Heart right ventricle (tissue), 16 donors: ENCODE data around the gene VASP. TPM values are rescaled to one million over a fixed set of nuclear protein-coding genes. Genes with fewer than 3 reads are reported as not detected.
A peak's percentile ranks its signal among the peaks of the same experiment; 100 is the strongest.

Experiments used
- ATAC-seq, 8 donors: fragments of 200-7000 bp; cut with Tn5 transposase; one replicate each; pipeline ENCODE4 v1.9.1; 2020; ENCODE audit warnings: mild to moderate bottlenecking in 8 of 8, moderate library complexity in 8 of 8, moderate number of reproducible peaks in 1 of 8
- DNase-seq, 2 donors: peaks; one replicate each; pipeline ENCODE4 v3.0.0-alpha.2; 2020
- H3K27ac ChIP-seq, 10 donors: fragments of 200-600 bp; sonication (generic) in 2 of 10; one replicate each; pipeline versions ENCODE4 v1.5.0 to v1.8.0; 2020 to 2022; ENCODE audit warnings: mild to moderate bottlenecking in 3 of 10
- H3K27me3 ChIP-seq, 7 donors: fragments of 200-600 bp; one replicate each; pipeline ENCODE4 v1.8.0; 2021 to 2022; ENCODE audit warnings: mild to moderate bottlenecking in 2 of 7
- H3K36me3 ChIP-seq, 9 donors: fragments of 200-600 bp; sonication (generic) in 1 of 9; one replicate each; pipeline versions ENCODE4 v1.5.0 to v1.8.0; 2020 to 2022; ENCODE audit warnings: mild to moderate bottlenecking in 2 of 9
- H3K4me1 ChIP-seq, 9 donors: fragments of 200-600 bp; sonication (generic) in 1 of 9; one replicate each; pipeline versions ENCODE4 v1.5.0 to v1.8.0; 2020 to 2022; ENCODE audit warnings: mild to moderate bottlenecking in 4 of 9
- H3K4me3 ChIP-seq, 10 donors: fragments of 200-600 bp; sonication (generic) in 2 of 10; one replicate each; pipeline versions ENCODE4 v1.5.0 to v1.8.0; 2020 to 2022; ENCODE audit warnings: mild to moderate bottlenecking in 7 of 10, moderate library complexity in 2 of 10
- H3K9me3 ChIP-seq, 11 donors: fragments of 200-600 bp in 10 of 11; sonication (generic) in 2 of 11; one replicate each; pipeline versions ENCODE4 v1.5.0 to v1.8.0; 2013 to 2022; ENCODE audit warnings: mild to moderate bottlenecking in 2 of 11, control low read depth in 1 of 11, moderate library complexity in 1 of 11
- WGBS, 2 donors: extraction: QIAGEN DNeasy Blood & Tissue Kit; methylation state at CpG; one replicate each; pipeline ENCODE4 v1.1.7; 2013; ENCODE audit warnings: inconsistent platforms in 1 of 2; 5-methylcytosine and 5-hydroxymethylcytosine counted together
- intact Hi-C, 10 donors: fragments of 100-400 bp; cut with DNase I; formaldehyde crosslinking; loops; one replicate each; pipeline versions ENCODE4 v1.11.1 to v1.14.2; 2022
- polyA plus RNA-seq, 2 donors: library from polyadenylated mRNA; stranded (reverse); fragments of 200-250 nt; gene quantifications; one replicate each; pipeline ENCODE4 v1.2.3, GENCODE V29; 2013
- total RNA-seq, 10 donors: library from RNA; stranded (reverse); fragmentation: NEBNext Ultra II Directional in 3 of 10; extraction: Animal tissue kit (Norgen Biotek cat#: 25700) in 3 of 10; gene quantifications; one replicate each; pipeline versions ENCODE4 v1.2.1 to v1.2.4, GENCODE V29; 2021 to 2023
- TF ChIP-seq, protein P1 (sequence below), 9 donors: fragments of 200-600 bp; sonication (generic) in 2 of 9; IDR thresholded peaks; one replicate each; pipeline versions ENCODE4 v1.5.0 to v1.8.0; 2021 to 2022; ENCODE audit warnings: antibody characterized with exemption in 9 of 9, mild to moderate bottlenecking in 5 of 9, moderate library complexity in 1 of 9
- donor health status: Arrhythmogenic right ventricular cardiomyopathy.
- donor health status: ischemic (EF 13 %, LVEDD 7.1; RV severe dilation, severe dysfunction).
- donor health status: healthy with polysubstance abuse.
- donor health status: DM: no; HTN: yes; CAD: no.
- donor health status: DM: no; HTN: no; CAD: no.
- donor health status: ischemic (EF 25% LVEDD 6.9; RV normal size, moderate dysfunction).
- donor health status: ischemic (EF 25% LVEDD 5.7; RV mildly dilated, moderate dysfunction).
- donor health status: healthy.
- donor health status: DM: yes; HTN: yes; CAD: no.
- donor health status: Ischemic cardiomyopathy.
- donor health status: ischemic (EF 35%, LVEDD 5.7; RV mildly dilated, moderate dysfunction).
- donor health status: nonischemic (EF 11% LVEDD 7.7; RV severe dilation, severe dysfunction).
- donor health status: DM: yes; HTN: yes; CAD: no.
- donor health status: PGD.
- donor health status: ischemic (EF 29% LVEDD 5.4; RV normal size, mild dysfunction).
- donor health status: nonischemic (EF 23%, LVEDD 6.1; RV moderate dilation, normal function).

VASP gene
- total and polyA plus RNA-seq, 12 donors, result 24.9 to 78.6 (median 43.6) TPM

DNA sequence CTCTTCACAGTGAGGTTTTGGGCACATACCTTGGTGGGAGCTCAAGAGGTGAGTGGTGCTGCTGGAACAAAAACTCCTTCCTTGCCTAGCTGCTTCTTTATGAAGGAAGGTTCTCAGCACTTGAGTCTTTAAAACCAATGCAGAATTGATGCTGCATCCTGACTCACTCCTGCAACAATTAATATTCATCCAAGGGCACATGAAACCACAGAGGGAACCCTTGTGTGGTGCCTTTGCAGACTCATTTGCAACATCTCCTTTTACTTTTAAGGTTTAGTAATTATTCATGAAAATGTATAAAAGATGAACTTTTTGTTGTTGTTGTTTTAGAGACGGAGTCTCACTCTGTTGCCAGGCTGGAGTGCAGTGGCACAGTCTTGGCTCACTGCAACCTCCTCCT lies 47.2 kb downstream of the VASP start:
- Histone ChIP-seq H3K4me3 (no peak overlapping the region), H3K27ac (no peak overlapping the region), H3K9me3 (no peaks in the 10 kb centered on the region), H3K36me3 (peaks cover 0 to 15% (median 7%) of the 10 kb centered on the region in 9 donors), H3K4me1 (peaks cover 0 to 15% (median 6%) of the 10 kb centered on the region in 9 donors), H3K27me3 (no peaks in the 10 kb centered on the region)
- DNase-seq (no peak), ATAC-seq (no peak)
- intact Hi-C loops, result no loop called here
- WGBS, 2 donors, result 88 to 94% methylated on average over 1 of the region's 1 CpG
- TF ChIP-seq, protein P1, sequence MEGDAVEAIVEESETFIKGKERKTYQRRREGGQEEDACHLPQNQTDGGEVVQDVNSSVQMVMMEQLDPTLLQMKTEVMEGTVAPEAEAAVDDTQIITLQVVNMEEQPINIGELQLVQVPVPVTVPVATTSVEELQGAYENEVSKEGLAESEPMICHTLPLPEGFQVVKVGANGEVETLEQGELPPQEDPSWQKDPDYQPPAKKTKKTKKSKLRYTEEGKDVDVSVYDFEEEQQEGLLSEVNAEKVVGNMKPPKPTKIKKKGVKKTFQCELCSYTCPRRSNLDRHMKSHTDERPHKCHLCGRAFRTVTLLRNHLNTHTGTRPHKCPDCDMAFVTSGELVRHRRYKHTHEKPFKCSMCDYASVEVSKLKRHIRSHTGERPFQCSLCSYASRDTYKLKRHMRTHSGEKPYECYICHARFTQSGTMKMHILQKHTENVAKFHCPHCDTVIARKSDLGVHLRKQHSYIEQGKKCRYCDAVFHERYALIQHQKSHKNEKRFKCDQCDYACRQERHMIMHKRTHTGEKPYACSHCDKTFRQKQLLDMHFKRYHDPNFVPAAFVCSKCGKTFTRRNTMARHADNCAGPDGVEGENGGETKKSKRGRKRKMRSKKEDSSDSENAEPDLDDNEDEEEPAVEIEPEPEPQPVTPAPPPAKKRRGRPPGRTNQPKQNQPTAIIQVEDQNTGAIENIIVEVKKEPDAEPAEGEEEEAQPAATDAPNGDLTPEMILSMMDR (IDR thresholded peaks at IDR 0.05), result no peak

DNA sequence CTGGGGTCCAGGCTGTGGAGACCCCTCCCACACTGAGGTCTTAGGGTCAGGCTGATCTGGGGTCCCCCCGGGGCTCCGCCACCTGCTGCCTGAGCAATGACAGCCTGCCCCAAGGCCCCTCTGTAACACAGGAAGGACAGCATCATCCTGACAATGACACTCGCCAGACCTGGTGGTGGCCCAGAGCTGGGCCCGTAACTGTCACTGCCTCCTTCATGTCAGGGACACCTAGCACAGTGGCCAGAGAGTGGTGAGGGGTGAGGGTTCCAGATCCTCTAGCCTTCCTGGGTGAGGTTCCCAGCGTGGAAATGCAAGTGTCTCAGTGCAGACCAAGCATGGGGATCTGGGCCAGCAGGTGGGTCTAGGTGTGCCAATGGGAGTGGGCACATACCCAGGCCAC lies 49.6 kb downstream of the VASP start:
- H3K4me3 ChIP-seq, result no peak overlapping the region
- peak; percentile 18 to 89 (median 64) for ATAC-seq
- peaks cover 0 to 15% (median 7%) of the 10 kb centered on the region in 9 donors for H3K36me3 ChIP-seq
- no peaks in the 10 kb centered on the region for H3K9me3 ChIP-seq
- DNase-seq, result peak; percentile 28 to 38
- H3K27ac ChIP-seq, result peak overlapping the region in 6 of 10 donors; percentile 10 to 45 (median 30)
- intact Hi-C loops, result loop anchor here in 6 of 10 donors (5.0 kb wide), 1 partner anchor 35 kb away; no protein-coding TSS in a partner anchor
- H3K4me1 ChIP-seq, result peaks cover 0 to 37% (median 17%) of the 10 kb centered on the region in 9 donors
- 55 to 60% methylated on average over 5 of the region's 5 CpGs for WGBS, 2 donors
- TF ChIP-seq, protein P1 (IDR thresholded peaks at IDR 0.05), result no peak
- no peaks in the 10 kb centered on the region for H3K27me3 ChIP-seq

- 47 to 52% methylated on average over 10 of the region's 10 CpGs for WGBS, 2 donors
- H3K9me3 ChIP-seq, result no peaks in the 10 kb centered on the region
- H3K27ac ChIP-seq, result no peak overlapping the region
- intact Hi-C loops, result loop anchor here in 6 of 10 donors (5.0 kb wide), 1 partner anchor 36 kb away; no protein-coding TSS in a partner anchor
- H3K4me3 ChIP-seq, result no peak overlapping the region
- no peaks in the 10 kb centered on the region for H3K27me3 ChIP-seq
- H3K4me1 ChIP-seq, result peaks cover 0 to 45% (median 23%) of the 10 kb centered on the region in 9 donors
- TF ChIP-seq, protein P1 (IDR thresholded peaks at IDR 0.05), result peak; percentile 13 to 73 (median 60)
- ATAC-seq, result peak in 5 of 8 donors; percentile 36 to 52 (median 44)
- peaks cover 0 to 8% (median 1%) of the 10 kb centered on the region in 9 donors for H3K36me3 ChIP-seq
- peak in 1 of 2 donors; percentile 29 for DNase-seq
Observed at GRCh38 chr19:45558399-45558878, 51.2 kb downstream of the VASP start.

GRCh38 chr19:45560038-45560437 lies 52.8 kb downstream of the VASP start:
- DNase-seq, result no peak
- WGBS, 2 donors, result 68 to 69% methylated on average over 5 of the region's 5 CpGs
- no peak for ATAC-seq

More at GRCh38 chr19:45560038-45560437, 52.8 kb downstream of the VASP start:
- H3K9me3 ChIP-seq, result no peaks in the 10 kb centered on the region
- H3K36me3 ChIP-seq, result peaks cover 0 to 4% (median 0%) of the 10 kb centered on the region in 9 donors
- H3K4me1 ChIP-seq, result peaks cover 0 to 45% (median 23%) of the 10 kb centered on the region in 9 donors
- no peaks in the 10 kb centered on the region for H3K27me3 ChIP-seq
- H3K4me3 ChIP-seq, result no peak overlapping the region
- TF ChIP-seq, protein P1 (IDR thresholded peaks at IDR 0.05), result no peak
- intact Hi-C loops, result loop anchor here in 2 of 10 donors (5.0 kb wide), 2 partner anchors 33 to 38 kb away; no protein-coding TSS in a partner anchor
- peak overlapping the region in 8 of 10 donors; percentile 6 to 73 (median 52) for H3K27ac ChIP-seq
